GM19099 (cell line): ENCODE measurements around the gene FYN.

Experiments used
- POLR2A ChIP-seq: IDR thresholded peaks from 3 replicates; pipeline ENCODE4 v1.6.1; 2011; ENCODE audit warnings: low read depth; ENCODE audit not compliant: insufficient read length; ENCODE audit errors: extremely low read depth

The FYN gene

DNA sequence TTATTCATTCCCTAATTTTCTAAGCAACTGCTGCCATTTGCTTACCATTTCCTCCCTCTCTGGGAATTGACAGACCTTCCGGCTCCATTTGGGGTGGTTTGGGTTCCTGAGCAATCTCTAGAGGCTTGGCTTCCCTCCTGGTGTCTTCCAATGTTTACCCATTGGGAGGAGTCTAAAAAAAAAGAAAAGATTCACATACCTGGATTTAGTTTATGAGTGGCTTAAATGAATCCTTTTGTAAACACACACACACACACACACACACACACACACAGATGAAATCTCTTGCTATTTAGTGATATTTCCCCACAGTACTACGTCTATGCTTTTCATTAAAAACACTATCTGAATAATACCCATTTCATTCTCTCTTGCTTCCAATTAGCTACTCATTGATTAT, 219.3 kb downstream of the FYN start:
- TF ChIP-seq POLR2A = no peak

DNA sequence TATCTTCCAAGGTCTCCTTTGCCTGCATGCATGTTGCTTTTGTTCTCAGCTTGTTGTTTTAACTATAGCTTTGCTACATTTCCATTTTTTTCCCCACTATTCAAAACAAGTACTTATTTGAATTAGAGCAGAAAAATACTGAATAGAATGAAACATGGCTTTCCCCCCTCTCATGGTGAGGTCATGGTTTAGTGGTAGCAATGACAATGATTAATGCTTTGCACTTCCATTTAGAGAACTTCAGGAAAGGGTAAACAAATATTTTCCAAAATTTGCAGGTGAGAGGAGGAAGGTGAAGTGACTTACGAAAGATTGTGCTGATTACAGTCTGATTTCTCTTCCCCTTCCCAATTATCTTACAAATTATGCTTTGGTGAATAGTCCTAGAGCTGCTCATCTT, 219.8 kb downstream of the FYN start:
- TF ChIP-seq POLR2A = no peak

DNA sequence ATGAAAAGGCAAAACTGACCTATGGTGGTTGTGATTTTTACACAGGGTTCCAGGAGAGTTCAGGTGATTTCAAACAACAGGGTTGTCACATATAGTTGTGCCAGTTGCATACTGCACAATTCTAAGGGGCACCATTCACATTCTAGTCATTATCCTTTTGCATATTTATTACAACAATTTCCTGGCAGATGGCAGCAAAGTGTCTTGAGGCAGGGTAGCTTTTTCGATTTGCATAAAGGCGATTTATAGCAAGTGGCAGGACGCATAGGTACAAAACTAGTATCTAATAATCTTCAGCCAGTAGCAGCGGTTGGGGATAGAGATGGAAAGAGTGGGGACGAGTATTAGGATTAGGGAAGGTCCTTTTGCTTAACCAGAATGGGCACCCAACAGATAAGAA, 221.1 kb downstream of the FYN start:
- TF ChIP-seq POLR2A = no peak

DNA sequence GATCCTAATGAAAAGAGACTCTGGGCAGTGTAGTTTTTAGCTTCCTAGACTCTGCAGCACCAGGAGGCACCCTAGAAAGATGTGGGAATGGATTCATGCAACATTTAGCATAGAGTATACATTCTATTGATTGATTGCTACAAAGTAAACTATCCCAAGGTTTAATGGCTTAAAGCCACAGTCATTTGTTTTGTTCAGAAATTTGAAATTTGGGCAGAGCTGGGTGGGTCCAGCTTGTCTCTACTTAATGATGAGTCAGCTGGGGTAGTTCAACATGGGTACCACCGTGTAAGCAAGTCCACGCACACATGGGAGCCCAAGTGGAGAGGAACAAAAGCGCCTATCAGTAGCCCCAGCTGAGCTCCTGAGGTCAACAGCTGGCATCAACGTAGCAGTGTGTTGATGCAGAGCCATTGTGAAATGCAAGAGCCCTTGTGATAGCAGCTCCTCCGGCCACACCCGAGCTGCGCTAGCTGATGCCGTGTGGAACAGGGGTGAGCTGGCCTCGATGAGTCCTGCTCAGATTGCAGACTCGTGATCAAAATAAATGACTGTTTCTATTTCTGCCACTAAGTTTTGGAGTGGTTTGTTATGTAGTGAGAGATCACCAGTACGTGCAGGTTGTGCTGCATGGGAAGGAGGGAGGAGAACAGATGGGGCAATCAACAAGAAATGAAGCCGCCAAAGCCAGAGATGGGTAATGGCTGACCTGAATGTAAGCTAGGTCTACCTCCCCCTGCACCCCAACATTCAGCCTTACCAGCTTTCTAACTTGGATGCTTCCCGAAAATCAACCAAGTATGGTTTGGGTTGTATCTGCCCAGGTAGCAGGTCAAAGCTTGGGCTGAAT, 221.8 kb downstream of the FYN start:
- no peak for TF ChIP-seq POLR2A

DNA sequence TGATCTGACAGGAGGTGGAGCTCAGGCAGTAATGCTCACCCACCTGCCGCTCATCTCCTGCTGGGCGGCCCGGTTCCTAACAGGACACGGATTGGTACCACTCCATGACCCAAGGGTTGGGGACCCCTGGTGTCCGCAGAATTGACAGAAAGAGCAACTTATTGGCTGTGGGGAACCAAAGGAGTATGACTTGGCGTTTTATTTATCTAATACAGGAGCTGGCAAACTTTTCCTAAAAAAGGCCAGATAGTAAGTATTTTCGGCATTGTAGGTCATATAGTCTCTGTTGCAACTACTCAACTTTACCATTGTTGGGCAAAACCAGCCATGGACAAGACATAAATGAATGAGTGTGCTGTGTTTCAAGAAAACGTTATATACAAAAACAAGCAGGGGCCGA, 223.2 kb downstream of the FYN start:
- TF ChIP-seq POLR2A = no peak

DNA sequence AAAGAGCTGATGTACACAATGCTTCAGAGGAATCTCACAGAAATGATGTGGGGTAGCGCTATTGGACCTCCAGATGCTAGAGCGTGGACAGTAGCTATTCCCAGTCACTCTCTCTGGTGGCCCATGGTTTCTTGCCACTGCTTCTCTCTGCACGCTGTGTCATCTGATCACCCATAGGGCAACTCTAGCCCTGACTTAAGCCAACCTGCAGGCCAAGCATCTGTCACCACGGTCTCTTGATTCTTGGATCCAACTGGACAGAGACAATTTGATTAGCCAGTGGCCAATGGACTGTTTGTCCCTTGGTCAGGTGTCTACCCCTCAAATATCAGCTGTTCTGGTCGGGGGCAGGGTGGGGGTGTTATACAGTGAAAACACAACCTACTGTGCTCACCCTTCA, 225.2 kb downstream of the FYN start:
- TF ChIP-seq POLR2A = no peak

DNA sequence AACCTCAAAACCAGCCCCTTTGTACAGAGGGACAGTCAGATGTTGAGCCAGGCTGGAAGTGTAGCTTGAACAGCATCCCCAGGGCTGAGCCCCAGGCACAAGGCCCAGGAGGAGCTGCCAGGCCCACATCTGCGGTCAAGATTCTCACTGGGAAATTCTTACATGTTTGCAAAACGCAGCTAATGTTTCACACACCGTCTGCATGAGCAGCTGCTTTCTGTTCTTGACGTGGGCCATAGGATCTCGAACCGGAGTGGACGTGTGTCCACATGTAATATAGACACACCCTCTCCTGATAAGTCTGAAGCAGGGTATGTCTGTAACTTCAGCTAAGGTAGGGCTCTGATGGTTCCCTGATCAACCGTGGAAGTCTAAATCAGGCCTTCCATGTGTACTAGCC, 226.3 kb downstream of the FYN start:
- TF ChIP-seq POLR2A = no peak

DNA sequence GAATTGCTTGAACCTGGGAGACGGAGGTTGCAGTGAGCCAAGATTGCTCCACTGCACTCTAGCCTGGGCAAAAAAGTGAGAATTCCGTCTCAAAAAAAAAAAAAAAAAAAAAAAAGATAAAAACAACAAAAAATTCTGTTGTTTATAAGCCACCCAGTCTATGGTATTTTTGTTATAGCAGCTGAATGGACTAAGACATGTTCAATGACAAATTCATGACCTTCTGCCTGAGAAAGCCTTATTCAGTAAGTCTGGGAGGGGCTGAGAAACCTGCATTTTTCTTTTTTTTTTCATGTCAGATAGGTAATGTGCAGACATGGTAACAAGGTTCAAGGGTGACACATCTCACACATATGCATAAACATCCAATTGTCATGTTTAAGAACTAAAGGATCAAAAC, 227.2 kb downstream of the FYN start:
- no peak for TF ChIP-seq POLR2A

DNA sequence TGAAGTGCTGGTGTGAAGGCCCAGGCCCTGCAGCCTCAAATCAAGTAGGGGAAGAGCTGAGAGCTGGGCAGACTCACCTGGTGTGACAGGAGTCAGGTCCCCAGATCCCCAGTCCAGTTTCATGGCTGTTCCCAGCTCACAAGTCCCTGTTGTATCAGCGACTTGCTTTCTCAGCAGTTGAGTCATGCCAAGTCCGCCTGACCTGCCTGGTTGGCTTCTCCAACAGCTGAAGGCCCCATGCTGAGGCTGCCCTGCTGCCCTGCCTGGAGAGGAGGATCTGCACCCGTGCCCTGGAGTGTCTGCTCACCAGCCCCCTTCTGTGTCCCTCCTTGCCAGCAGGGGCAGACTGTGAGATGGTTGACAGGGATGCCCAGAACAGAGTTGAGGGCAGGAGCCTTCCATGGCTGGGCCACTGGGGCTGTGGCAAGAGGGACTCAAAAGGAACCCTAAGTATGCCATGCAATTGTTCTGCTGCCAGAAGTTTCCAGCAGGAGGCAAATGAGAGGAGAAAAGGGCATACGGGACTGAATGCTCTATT, 228.3 kb downstream of the FYN start:
- no peak for TF ChIP-seq POLR2A

DNA sequence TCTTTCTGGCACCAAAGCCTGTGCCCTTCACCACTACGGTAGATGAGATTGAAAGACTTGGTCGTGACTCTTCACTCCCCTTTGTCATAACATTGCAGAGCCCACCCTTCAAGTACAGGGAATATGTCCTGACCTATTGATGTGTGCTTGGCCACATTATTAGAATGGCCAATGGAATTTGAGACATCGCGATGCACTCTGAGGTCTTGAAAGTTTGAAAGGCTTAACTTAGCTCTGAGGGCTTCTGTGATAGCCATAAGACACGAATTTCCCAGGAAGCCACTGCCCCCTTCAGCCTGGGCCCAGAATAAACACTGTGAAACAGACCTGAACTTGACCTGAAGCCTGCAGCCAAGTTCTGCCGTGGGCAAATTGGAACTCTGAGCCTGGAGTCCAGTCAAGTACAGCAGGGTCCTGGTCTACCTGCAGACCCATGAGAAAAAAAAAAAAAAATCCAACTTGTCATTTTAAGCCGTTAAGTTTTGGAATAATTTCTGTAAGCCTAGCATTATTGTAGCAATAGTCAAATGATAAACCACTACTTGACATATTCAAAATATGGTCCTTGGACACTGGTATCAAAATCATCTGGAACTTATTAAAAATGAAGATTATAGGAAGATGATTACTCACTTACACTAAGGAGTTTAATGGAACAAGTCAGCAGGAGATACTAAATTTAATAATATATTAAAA, 230.6 kb downstream of the FYN start:
- TF ChIP-seq POLR2A = no peak

DNA sequence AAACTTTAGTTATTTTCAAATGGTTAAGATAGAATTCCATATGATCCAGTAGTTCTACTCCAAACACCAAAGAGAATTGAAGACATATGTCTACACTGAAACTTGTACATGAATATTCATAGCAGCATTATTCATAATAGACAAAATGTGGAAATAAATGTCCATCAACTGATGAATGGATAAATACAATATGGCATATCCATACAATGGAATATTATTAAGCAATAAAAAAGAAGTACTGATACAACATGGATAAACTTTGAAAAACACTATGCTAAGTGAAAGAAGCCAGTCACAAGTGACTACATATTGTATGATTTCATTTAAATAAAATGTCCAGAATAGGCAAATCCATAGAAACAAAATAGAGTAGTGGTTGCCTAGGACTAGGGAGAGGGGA, 234.0 kb downstream of the FYN start:
- no peak for TF ChIP-seq POLR2A

DNA sequence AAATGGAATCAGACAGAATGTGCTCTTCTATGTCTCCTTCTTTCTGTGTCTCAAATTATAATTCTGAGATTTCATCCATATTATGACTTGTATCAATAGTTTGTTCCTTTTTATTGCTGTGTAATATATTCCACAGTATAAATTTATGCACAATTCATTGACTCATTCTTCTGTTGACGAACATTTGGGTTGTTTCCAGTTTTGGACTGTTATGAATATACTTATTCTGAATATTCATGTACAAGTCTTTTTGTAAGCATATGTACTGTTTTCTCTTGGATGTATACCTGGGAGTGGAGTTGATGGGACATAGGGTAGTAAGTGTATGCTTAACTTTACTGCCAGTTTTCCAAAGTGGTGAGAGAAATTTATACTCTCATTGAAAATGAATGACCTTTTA, 239.4 kb downstream of the FYN start:
- TF ChIP-seq POLR2A = no peak

DNA sequence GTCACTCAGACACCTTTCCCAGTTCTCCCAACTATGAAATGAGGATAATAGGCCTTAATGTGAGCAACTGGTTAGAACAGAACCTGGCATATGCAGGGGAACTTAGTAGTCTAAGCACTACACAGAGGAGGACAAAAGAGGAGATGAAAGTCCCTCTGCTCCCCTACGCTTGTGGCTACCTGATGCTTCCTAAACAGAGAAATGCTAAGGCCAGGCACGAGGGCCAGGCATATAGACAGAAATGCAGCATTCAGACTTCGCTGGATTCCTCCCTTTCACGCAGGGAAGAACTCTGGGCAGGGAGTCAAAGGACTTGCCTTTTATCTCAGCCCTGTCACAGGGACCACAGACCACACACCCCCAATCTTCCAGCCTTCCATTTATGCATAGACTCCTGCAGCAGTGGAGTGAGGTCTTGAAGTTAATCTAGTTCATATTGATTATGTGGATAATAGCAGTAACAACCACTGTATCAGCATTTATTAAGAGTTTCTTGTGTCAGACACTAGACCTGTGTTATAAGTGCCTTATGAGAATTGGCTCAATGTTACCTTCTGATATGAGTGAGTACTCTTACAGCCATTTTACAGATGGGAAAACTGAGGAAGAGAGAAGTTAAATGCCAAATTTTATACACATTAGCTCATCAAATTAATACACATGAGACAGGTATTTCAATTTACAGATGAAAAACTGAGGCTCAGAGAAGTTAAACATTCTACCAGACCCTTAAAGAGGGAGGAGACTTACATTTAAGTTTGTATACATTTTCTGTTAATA, 240.6 kb downstream of the FYN start:
- no peak for TF ChIP-seq POLR2A

DNA sequence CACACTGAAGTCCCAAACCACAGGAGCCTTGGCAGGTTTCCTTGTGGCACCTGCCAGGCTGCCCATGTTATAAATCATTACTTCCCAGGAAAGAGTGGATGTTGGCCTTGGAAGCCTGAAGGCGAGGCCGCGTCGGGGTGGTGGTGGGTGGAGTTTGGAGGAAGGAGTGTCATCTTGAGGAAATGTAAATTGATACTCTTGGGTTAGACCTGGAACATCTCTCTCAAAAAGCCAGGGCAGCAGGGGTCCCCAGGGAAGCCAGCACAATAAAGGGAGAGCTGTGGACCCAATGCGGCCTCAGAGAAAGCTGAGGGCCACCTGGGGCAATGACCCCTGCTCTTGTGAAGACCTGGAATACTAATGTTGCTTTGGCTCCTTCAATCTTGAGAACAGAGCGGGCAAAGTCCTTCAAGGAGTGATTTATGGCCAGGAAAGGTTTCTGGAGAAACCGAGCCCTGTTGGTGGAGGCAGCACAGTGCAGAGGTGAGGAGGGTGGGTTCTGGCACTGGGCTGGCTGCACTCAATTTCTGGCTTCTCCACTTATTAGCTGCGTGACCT, 241.3 kb downstream of the FYN start:
- TF ChIP-seq POLR2A = no peak

DNA sequence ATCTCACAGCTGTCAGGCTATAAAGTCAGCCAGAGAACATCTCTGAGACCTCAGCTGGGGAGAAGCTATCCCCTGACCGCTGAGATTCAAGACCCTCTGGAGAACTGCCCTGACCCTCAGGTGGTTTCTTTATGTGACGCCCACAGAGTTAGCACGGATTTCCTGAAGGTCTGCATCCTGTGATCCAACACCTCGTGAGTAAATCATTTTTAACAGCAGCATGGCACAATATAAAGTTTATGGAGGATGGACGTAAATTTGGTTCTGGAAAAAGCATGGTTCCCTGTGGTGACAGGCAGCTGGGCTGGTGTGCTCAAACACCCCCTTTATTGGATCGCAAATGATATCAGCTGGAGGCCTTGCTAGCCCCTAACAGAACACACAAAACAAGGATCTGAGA, 242.2 kb downstream of the FYN start:
- TF ChIP-seq POLR2A = no peak
